Panc1 (cell line): ENCODE results near the gene D2HGDH.

Experiments used
- CTCF ChIP-seq: fragments of 450-650 bp; IDR thresholded peaks from 2 replicates; pipeline ENCODE4 v1.5.1; 2017; ENCODE audit warnings: mild to moderate bottlenecking
- POLR2AphosphoS5 ChIP-seq: IDR thresholded peaks from 2 replicates; pipeline ENCODE4 v1.6.1; 2012; ENCODE audit warnings: mild to moderate bottlenecking, low read depth, low read length, moderate library complexity
- REST ChIP-seq, 2 experiments: IDR thresholded peaks; 2 replicates each; pipeline ENCODE4 v1.6.1; 2011 to 2012; ENCODE audit warnings: low read depth in 2 of 2, control low read depth in 1 of 2, low read length in 1 of 2, mild to moderate bottlenecking in 1 of 2, moderate library complexity in 1 of 2; ENCODE audit not compliant: insufficient read depth in 1 of 2
- SIN3A ChIP-seq: IDR thresholded peaks from 2 replicates; pipeline ENCODE4 v1.6.1; 2012; ENCODE audit warnings: low read depth, mild to moderate bottlenecking, low read length, moderate library complexity, borderline replicate concordance; ENCODE audit not compliant: insufficient read depth
- TCF7L2 ChIP-seq: IDR thresholded peaks from 2 replicates; pipeline ENCODE4 v1.6.1; 2011; ENCODE audit warnings: mild to moderate bottlenecking, low read depth, low read length, inconsistent platforms

DNA sequence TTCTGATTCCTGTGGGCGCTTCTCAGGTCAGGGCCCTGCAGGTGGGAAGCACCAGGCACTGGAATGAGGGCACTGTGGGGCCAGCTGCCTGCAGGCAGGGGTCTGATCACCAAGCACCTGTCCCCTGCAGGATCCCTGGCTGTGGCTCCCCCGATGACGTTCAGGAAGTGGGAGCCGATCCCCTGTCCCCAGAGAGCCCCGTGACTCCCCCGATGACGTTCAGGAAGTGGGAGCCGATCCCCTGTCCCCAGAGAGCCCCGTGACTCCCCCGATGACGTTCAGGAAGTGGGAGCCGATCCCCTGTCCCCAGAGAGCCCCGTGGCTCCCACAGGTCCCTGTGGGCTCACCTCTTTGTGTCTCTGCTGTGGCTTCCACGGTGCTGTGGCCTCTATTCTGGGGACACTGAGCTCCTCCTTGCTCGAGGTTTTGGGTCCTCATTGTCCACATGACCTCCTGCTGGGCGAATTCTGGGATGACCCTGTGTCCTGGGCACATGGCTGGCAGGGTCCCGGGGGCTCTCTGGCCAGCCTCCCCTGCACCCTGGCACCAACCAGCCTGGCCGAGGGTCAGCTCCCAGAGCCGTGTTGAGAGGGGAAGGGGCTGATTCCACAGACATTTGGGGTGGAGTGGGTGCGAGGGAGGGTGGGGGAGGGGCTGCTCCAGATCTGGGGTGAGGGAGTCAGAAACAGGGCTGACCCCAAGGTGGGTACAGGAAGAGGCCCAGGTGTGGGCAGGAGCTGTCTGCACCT, 79.4 kb downstream of the D2HGDH start:
- TF ChIP-seq CTCF (no peak), POLR2AphosphoS5 (no peak), SIN3A (no peak), TCF7L2 (no peak), REST (IDR thresholded peaks at IDR 0.05; ENCODE audit: insufficient read depth in 1 of 2, low read depth in 2 of 2, low read length in 1 of 2) (no peak)
